Measurements from ENCODE around the gene ABCE1.
A peak's percentile ranks its signal among the peaks of the same experiment; 100 is the strongest.

ABCE1 gene

GRCh38 chr4:145176641-145177432, 78.7 kb downstream of the ABCE1 start:
- no peak for DNase-seq (ENCODE audit: low read depth)
- TF ChIP-seq, protein P1, sequence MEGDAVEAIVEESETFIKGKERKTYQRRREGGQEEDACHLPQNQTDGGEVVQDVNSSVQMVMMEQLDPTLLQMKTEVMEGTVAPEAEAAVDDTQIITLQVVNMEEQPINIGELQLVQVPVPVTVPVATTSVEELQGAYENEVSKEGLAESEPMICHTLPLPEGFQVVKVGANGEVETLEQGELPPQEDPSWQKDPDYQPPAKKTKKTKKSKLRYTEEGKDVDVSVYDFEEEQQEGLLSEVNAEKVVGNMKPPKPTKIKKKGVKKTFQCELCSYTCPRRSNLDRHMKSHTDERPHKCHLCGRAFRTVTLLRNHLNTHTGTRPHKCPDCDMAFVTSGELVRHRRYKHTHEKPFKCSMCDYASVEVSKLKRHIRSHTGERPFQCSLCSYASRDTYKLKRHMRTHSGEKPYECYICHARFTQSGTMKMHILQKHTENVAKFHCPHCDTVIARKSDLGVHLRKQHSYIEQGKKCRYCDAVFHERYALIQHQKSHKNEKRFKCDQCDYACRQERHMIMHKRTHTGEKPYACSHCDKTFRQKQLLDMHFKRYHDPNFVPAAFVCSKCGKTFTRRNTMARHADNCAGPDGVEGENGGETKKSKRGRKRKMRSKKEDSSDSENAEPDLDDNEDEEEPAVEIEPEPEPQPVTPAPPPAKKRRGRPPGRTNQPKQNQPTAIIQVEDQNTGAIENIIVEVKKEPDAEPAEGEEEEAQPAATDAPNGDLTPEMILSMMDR (conservative IDR thresholded peaks at IDR 0.05; ENCODE audit: low read depth, low read length) = no peak
- H3K4me3 ChIP-seq (ENCODE audit: low read depth, low read length) = peak overlapping the region; percentile 15

DNA sequence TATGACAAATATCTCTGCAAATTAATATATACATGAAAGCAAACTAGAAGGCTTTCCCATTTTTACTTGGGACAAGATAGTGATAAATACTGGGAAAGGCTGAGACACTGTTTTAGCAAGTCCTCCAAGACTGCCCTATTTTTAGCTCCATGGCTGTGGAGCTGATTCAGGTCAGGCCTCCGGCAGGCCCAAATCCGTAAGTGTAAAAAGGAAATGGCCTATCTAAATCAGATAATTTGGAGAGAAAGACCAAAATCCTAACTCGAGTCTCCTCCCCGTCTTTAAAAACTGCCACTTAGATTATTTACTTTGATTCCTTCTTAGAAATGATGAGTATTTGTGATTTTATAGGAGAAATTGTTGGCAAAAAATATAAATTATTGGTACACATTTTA, 79.4 kb downstream of the ABCE1 start:
- TF ChIP-seq, protein P1 (conservative IDR thresholded peaks at IDR 0.05; ENCODE audit: low read depth, low read length) = no peak
- H3K4me3 ChIP-seq (ENCODE audit: low read depth, low read length) = peak overlapping the region; percentile 88
- DNase-seq (ENCODE audit: low read depth) = peak; percentile 49

DNA sequence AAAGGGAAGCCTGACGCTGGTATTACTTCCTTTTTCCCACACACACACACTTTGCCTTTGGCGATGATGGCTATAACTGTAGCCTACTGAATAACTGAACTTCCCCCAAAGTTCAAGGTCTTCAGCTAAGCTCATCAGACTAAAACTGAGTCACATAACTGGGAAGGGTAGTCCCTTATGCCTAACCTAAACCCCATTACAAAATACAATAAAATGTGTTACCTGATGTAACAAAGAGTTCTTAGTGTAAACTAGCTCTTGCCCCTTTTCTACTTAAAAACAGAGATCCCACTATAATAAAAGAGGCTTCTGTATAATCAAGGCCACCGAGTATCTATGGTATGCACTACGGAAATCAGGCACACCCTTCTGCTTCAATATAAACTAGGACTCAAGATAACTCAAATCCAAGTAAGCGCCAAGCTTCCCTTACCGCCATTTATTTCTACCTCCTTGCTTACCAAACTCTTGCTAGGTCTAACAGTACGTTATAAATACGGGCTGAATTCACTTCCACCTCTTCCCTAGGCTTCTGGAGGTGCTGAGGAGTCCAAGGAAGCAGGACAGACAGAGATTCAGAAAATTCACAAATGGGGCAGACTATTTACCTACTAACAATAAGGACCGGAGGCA, 79.9 kb downstream of the ABCE1 start:
- H3K4me3 ChIP-seq (ENCODE audit: low read depth, low read length) = peak overlapping the region; percentile 88
- TF ChIP-seq, protein P1 (conservative IDR thresholded peaks at IDR 0.05; ENCODE audit: low read depth, low read length) = no peak
- peak; percentile 26 for DNase-seq (ENCODE audit: low read depth)

DNA sequence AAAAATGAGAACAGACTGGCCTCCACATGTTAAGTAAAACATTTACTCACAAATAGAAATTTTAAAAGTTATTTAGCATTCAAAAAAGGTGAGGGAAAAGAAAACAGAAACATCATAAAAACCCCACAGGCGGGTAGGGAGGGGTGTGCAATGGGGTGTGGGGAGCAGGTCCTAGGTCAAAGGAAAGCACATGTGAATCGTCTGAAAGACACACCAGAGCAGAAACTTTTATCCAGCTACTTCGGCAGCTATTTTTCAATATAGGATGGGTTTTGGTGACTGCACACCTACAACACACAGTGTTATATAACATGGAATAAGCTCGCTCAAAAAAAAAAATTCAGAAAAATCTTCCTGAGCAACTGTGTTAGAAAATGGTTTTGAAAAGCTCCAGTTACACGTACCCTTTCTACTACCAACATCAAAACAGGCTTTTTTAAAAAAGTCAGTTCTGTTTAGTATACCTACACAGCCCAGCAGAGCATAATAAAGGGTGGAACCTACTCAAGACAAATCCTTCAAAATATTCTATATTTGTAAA, 80.7 kb downstream of the ABCE1 start:
- TF ChIP-seq, protein P1 (conservative IDR thresholded peaks at IDR 0.05; ENCODE audit: low read depth, low read length) = no peak
- DNase-seq (ENCODE audit: low read depth) = no peak
- peak overlapping the region; percentile 88 for H3K4me3 ChIP-seq (ENCODE audit: low read depth, low read length)

Data from choroid plexus epithelial cell (primary cell).